Activated CD8-positive, alpha-beta T cell treated with anti-CD3 and anti-CD28 coated beads for 36 hours (primary cell): ENCODE measurements around the gene CYP1A1. TPM values are rescaled to one million over a fixed set of nuclear protein-coding genes. Genes with fewer than 3 reads are reported as not detected.

Source experiments
- ATAC-seq: fragments of 200-7000 bp; cut with Tn5 transposase; one replicate; pipeline ENCODE4 v1.10.0; 2021; ENCODE audit warnings: mild to moderate bottlenecking, moderate library complexity
- CTCF ChIA-PET: fragments of 350-600 bp; sonication (Branson Sonifier 250); formaldehyde crosslinking; loops from one replicate; lab custom pipeline; 2021; ENCODE audit warnings: antibody characterized with exemption; lab: Charles Lee
- POLR2A ChIA-PET: fragments of 350-600 bp; sonication (Branson Sonifier 250); formaldehyde crosslinking; loops from one replicate; lab custom pipeline; 2021; ENCODE audit warnings: antibody characterized with exemption; lab: Charles Lee
- DNase-seq: peaks from one replicate; pipeline ENCODE4 v3.0.0-alpha.2; 2020
- H3K27ac Mint-ChIP-seq: one replicate; pipeline ENCODE4 v1.8.0; 2021; ENCODE audit warnings: mild to moderate bottlenecking, mixed read lengths
- H3K27me3 Mint-ChIP-seq: one replicate; pipeline ENCODE4 v1.8.0; 2021; ENCODE audit warnings: mixed read lengths
- H3K36me3 Mint-ChIP-seq: one replicate; pipeline ENCODE4 v1.8.0; 2021; ENCODE audit warnings: low read depth, mixed read lengths
- H3K4me1 Mint-ChIP-seq: one replicate; pipeline ENCODE4 v1.8.0; 2021; ENCODE audit warnings: low read depth, mixed read lengths
- H3K4me3 Mint-ChIP-seq: one replicate; pipeline ENCODE4 v1.8.0; 2021; ENCODE audit warnings: mild to moderate bottlenecking, moderate library complexity, mixed read lengths
- H3K9me3 Mint-ChIP-seq: one replicate; pipeline ENCODE4 v1.8.0; 2021; ENCODE audit warnings: mixed read lengths
- intact Hi-C: fragments of 100-400 bp; cut with micrococcal nuclease; formaldehyde crosslinking; loops from one replicate; pipeline ENCODE4 v1.10.0; 2022
- total RNA-seq, 2 experiments: library from RNA; stranded (reverse); gene quantifications; one replicate each; pipeline ENCODE4 v1.2.3, GENCODE V29; 2021
- TF ChIP-seq, protein P1 (sequence below): fragments of 200-600 bp; IDR thresholded peaks from one replicate; pipeline ENCODE4 v1.8.0; 2022; ENCODE audit warnings: antibody characterized with exemption, mild to moderate bottlenecking

The CYP1A1 gene
- total RNA-seq, 2 experiments from 2014 or later, result 4.3 to 4.9 TPM

DNA sequence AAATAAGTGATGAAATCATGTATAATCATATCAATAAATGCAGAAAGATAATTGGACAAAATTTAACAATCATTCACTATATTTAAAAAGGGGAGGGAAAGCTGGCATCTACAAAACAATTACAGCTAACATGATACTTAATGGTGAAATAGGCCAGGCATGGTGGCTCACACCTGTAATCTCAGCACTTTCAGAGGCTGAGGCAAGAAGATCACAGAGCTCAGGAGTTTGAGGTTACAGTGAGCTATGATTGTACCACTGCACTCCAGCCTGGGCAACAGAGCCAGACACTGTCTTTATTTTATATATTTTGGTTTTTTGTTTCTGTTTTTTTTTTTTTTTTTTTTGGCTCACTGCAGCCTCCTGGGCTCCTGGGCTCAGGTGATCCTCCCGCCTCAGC, 41.6 kb downstream of the CYP1A1 start:
- DNase-seq, result no peak
- no peaks in the 10 kb centered on the region for H3K27me3 Mint-ChIP-seq
- ChIA-PET CTCF (interaction anchor here (0.7 to 2.0 kb wide), 4 partner anchors 12 to 85 kb away, joined by 3 to 12 read pairs (median 3); no protein-coding TSS in a partner anchor), POLR2A (interaction anchor here (0.6 to 0.7 kb wide), 2 partner anchors 13 to 267 kb away, joined by 3 read pairs; no protein-coding TSS in a partner anchor)
- peaks cover 3% of the 10 kb centered on the region for H3K9me3 Mint-ChIP-seq
- H3K27ac Mint-ChIP-seq, result no peak overlapping the region
- no peak for ATAC-seq
- TF ChIP-seq, protein P1, sequence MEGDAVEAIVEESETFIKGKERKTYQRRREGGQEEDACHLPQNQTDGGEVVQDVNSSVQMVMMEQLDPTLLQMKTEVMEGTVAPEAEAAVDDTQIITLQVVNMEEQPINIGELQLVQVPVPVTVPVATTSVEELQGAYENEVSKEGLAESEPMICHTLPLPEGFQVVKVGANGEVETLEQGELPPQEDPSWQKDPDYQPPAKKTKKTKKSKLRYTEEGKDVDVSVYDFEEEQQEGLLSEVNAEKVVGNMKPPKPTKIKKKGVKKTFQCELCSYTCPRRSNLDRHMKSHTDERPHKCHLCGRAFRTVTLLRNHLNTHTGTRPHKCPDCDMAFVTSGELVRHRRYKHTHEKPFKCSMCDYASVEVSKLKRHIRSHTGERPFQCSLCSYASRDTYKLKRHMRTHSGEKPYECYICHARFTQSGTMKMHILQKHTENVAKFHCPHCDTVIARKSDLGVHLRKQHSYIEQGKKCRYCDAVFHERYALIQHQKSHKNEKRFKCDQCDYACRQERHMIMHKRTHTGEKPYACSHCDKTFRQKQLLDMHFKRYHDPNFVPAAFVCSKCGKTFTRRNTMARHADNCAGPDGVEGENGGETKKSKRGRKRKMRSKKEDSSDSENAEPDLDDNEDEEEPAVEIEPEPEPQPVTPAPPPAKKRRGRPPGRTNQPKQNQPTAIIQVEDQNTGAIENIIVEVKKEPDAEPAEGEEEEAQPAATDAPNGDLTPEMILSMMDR, result no peak
- H3K36me3 Mint-ChIP-seq, result peaks cover 20% of the 10 kb centered on the region
- intact Hi-C loops, result no loop called here
- peaks cover 2% of the 10 kb centered on the region for H3K4me1 Mint-ChIP-seq
- H3K4me3 Mint-ChIP-seq, result no peak overlapping the region

DNA sequence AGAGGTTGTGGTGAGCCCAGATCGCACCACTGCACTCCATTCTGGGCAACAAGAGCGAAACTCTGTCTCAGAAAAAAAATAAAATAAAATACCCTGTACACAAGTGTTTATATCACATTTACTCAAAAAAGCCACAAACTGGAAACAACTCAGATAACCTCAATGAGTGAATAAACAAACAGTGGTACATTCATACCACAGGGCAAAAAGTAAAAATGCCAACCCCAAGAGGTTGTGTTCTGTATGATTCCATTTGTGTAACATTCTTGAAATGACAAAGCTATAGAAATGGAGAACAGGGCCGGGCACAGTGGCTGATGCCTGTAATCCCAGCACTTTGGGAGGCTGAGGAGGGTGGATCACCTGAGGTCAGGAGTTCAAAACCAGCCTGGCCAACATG, 42.4 kb downstream of the CYP1A1 start:
- intact Hi-C loops, result no loop called here
- peaks cover 3% of the 10 kb centered on the region for H3K9me3 Mint-ChIP-seq
- no peak for DNase-seq
- no peak overlapping the region for H3K27ac Mint-ChIP-seq
- TF ChIP-seq, protein P1, result no peak
- ATAC-seq, result no peak
- no peak overlapping the region for H3K4me3 Mint-ChIP-seq
- ChIA-PET POLR2A (no interaction called here), CTCF (interaction anchor here (2.0 kb wide), 1 partner anchor 86 kb away, joined by 12 read pairs; no protein-coding TSS in a partner anchor)
- peaks cover 20% of the 10 kb centered on the region for H3K36me3 Mint-ChIP-seq
- peaks cover 4% of the 10 kb centered on the region for H3K4me1 Mint-ChIP-seq
- no peaks in the 10 kb centered on the region for H3K27me3 Mint-ChIP-seq

DNA sequence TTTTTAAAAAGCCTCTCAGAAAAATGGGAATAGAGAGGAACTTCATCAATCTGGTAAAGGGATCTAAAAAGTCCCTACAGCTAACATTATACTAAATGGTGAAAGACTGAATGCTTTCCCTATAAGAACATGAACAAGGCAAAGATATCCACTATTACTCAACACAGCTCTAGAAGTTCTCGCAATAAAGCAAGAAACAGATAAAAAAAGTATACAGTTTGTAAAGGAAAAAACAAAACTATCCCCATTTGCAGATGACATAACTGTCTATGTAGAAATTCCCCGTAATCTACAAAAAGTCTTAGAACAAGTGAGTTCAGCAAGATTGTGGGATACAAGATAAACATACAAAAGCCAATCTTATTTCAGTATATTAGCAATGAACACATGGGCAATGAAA, 44.9 kb downstream of the CYP1A1 start:
- Mint-ChIP-seq H3K4me1 (peaks cover 11% of the 10 kb centered on the region), H3K27me3 (no peaks in the 10 kb centered on the region), H3K27ac (no peak overlapping the region), H3K4me3 (no peak overlapping the region), H3K36me3 (peaks cover 17% of the 10 kb centered on the region), H3K9me3 (peaks cover 3% of the 10 kb centered on the region)
- POLR2A ChIA-PET, result no interaction called here
- ATAC-seq, result no peak
- CTCF ChIA-PET, result interaction anchor here (1.0 kb wide), 1 partner anchor 90 kb away, joined by 3 read pairs; no protein-coding TSS in a partner anchor
- intact Hi-C loops, result no loop called here
- DNase-seq, result no peak
- TF ChIP-seq, protein P1, result no peak

DNA sequence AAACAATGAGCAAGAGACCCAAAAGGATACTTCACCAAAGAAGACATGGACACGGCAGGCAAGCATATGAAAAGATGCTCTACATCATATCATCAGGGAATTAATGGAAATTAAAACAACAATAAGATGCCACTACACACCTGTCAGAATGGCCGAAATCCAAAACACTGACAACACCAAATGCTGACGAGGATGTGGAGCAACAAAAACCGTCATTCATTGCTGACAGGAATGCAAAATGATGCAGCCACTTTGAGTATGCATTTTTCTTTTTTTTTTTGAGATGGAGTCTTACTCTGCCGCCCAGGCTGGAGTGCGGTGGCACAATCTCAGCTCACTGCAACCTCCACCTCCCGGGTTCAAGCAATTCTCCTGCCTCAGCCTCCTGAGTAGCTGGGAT, 48.5 kb downstream of the CYP1A1 start:
- no peak overlapping the region for H3K4me3 Mint-ChIP-seq
- H3K4me1 Mint-ChIP-seq, result peaks cover 11% of the 10 kb centered on the region
- ChIA-PET CTCF (interaction anchor here (0.7 to 1.0 kb wide), 4 partner anchors 11 to 91 kb away, joined by 3 read pairs; no protein-coding TSS in a partner anchor), POLR2A (no interaction called here)
- H3K27me3 Mint-ChIP-seq, result no peaks in the 10 kb centered on the region
- DNase-seq (no peak), ATAC-seq (no peak)
- TF ChIP-seq, protein P1, result no peak
- intact Hi-C loops, result no loop called here
- no peaks in the 10 kb centered on the region for H3K9me3 Mint-ChIP-seq
- peaks cover 14% of the 10 kb centered on the region for H3K36me3 Mint-ChIP-seq
- no peak overlapping the region for H3K27ac Mint-ChIP-seq

DNA sequence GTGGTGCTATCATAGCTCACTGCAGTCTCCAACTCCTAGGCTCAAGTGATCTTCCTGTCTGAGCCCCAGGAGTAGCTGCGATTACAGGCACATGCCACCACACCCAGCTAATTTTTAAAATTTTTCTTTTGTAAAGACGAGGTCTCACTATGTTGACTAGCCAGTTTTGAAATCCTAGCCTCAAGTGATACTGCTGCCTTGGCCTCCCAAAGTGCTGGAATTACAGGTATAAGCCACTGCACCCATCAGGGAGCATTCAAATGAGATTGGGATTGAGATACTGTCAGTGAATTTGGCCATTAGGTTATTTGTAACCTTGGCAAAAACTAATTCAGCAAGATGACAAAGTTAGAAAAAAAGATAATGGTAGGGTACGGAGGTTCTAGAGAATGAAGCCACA, 51.2 kb downstream of the CYP1A1 start:
- H3K36me3 Mint-ChIP-seq, result peaks cover 23% of the 10 kb centered on the region
- ChIA-PET CTCF (interaction anchor here (0.8 to 1.8 kb wide), 2 partner anchors 39 to 95 kb away, joined by 3 to 8 read pairs; no protein-coding TSS in a partner anchor), POLR2A (no interaction called here)
- H3K4me1 Mint-ChIP-seq, result peaks cover 9% of the 10 kb centered on the region
- ATAC-seq, result no peak
- no peak overlapping the region for H3K27ac Mint-ChIP-seq
- H3K9me3 Mint-ChIP-seq, result no peaks in the 10 kb centered on the region
- intact Hi-C loops, result no loop called here
- TF ChIP-seq, protein P1, result no peak
- no peak overlapping the region for H3K4me3 Mint-ChIP-seq
- no peak for DNase-seq
- H3K27me3 Mint-ChIP-seq, result no peaks in the 10 kb centered on the region
